H1 (cell line): Measurements from ENCODE around the gene NPFFR2.

Source experiments
- CHD2 ChIP-seq: IDR thresholded peaks from 2 replicates; pipeline ENCODE4 v1.6.1; 2012; ENCODE audit warnings: low read length, improper control_type of control experiment
- EGR1 ChIP-seq: IDR thresholded peaks from 2 replicates; pipeline ENCODE4 v1.6.1; 2011; ENCODE audit warnings: low read depth, low read length, borderline replicate concordance
- EZH2 ChIP-seq: fragments of 200-600 bp; sonication (generic); IDR thresholded peaks from 2 replicates; pipeline ENCODE4 v1.7.1; 2012; ENCODE audit warnings: low read depth, mild to moderate bottlenecking, moderate library complexity, low read length, inconsistent platforms; ENCODE audit not compliant: severe bottlenecking
- FOSL1 ChIP-seq: IDR thresholded peaks from 2 replicates; pipeline ENCODE4 v1.6.1; 2011; ENCODE audit warnings: mild to moderate bottlenecking, low read depth, low read length, moderate library complexity; ENCODE audit not compliant: insufficient read depth
- KDM1A ChIP-seq: fragments of 200-600, 300-600 bp; sonication (generic); IDR thresholded peaks from 2 replicates; pipeline ENCODE4 v1.7.1; 2016; ENCODE audit warnings: mild to moderate bottlenecking, low read length, borderline replicate concordance
- TAF1 ChIP-seq: IDR thresholded peaks from 2 replicates; pipeline ENCODE4 v1.6.1; 2011; ENCODE audit warnings: mild to moderate bottlenecking, low read depth, low read length
- ZNF274 ChIP-seq: IDR thresholded peaks from 2 replicates; pipeline ENCODE4 v1.7.0; 2012; ENCODE audit warnings: low read length, borderline replicate concordance; ENCODE audit errors: extremely low read depth
- TF ChIP-seq, protein P1 (sequence below), 3 experiments: IDR thresholded peaks; 1 replicate in 2 of 3; 2 replicates in 1 of 3; pipeline versions ENCODE4 v1.5.1 to v1.6.1; 2011; ENCODE audit warnings: low read length in 3 of 3, mild to moderate bottlenecking in 3 of 3, inconsistent platforms in 2 of 3, low read depth in 1 of 3, moderate library complexity in 1 of 3; ENCODE audit not compliant: insufficient read depth in 1 of 3; ENCODE audit errors: control extremely low read depth in 1 of 3
- TF ChIP-seq, protein P2 (sequence below): IDR thresholded peaks from 2 replicates; pipeline ENCODE4 v1.6.1; 2011; ENCODE audit warnings: low read length, improper control_type of control experiment

DNA sequence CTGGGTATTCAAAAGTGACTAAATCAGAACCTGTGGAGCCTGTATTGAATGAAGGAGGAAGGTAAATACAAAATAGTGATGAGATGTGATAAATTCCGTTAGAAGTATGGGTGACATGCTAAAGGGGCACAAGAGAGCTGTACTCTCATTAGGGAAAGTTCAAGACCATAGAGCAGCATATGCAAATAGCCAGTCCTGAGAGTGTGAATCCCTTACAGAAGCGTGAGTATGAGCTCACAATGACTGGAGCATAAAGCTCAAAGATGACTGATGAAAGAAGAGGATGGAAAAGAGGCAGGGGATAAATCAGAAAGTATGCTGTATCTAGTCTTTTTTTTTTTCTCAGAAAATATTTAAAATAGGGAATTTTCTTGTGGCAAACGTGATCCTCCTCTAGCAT is 12.1 kb upstream of the NPFFR2 start:
- no peak for TF ChIP-seq EGR1
- TF ChIP-seq TAF1: no peak
- TF ChIP-seq, protein P1, sequence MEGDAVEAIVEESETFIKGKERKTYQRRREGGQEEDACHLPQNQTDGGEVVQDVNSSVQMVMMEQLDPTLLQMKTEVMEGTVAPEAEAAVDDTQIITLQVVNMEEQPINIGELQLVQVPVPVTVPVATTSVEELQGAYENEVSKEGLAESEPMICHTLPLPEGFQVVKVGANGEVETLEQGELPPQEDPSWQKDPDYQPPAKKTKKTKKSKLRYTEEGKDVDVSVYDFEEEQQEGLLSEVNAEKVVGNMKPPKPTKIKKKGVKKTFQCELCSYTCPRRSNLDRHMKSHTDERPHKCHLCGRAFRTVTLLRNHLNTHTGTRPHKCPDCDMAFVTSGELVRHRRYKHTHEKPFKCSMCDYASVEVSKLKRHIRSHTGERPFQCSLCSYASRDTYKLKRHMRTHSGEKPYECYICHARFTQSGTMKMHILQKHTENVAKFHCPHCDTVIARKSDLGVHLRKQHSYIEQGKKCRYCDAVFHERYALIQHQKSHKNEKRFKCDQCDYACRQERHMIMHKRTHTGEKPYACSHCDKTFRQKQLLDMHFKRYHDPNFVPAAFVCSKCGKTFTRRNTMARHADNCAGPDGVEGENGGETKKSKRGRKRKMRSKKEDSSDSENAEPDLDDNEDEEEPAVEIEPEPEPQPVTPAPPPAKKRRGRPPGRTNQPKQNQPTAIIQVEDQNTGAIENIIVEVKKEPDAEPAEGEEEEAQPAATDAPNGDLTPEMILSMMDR (IDR thresholded peaks at IDR 0.05; ENCODE audit: control extremely low read depth in 1 of 3, insufficient read depth in 1 of 3, low read depth in 1 of 3, low read length in 3 of 3): no peak
- TF ChIP-seq CHD2: no peak
- TF ChIP-seq ZNF274: no peak
- TF ChIP-seq KDM1A: no peak
- TF ChIP-seq, protein P2, sequence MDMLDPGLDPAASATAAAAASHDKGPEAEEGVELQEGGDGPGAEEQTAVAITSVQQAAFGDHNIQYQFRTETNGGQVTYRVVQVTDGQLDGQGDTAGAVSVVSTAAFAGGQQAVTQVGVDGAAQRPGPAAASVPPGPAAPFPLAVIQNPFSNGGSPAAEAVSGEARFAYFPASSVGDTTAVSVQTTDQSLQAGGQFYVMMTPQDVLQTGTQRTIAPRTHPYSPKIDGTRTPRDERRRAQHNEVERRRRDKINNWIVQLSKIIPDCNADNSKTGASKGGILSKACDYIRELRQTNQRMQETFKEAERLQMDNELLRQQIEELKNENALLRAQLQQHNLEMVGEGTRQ: no peak
- TF ChIP-seq FOSL1: no peak
- no peak for TF ChIP-seq EZH2
